Stimulated activated CD8-positive, alpha-beta memory T cell treated with anti-CD3 and anti-CD28 coated beads, Interleukin-4, amount 100 ng/mL, for 1 hour (primary cell): Measurements from ENCODE around the gene AVPI1.
"Not testable (repeated sequence)": the region's sequence is repeated elsewhere in the genome, so short reads cannot be mapped to it uniquely, and the experiment has no call there.

Source experiments
- DNase-seq, 2 donors: peaks; one replicate each; pipeline ENCODE4 v3.0.0-alpha.2; 2020; ENCODE audit warnings: low read depth in 2 of 2, low spot score in 1 of 2

The AVPI1 gene

GRCh38 chr10:97683556-97684367 lies 3.3 kb downstream of the AVPI1 start:
- no peak for DNase-seq

- no peak for DNase-seq
These were observed 5.0 kb downstream of the AVPI1 start for GRCh38 chr10:97682042-97682441.

GRCh38 chr10:97679594-97679993 lies 7.4 kb downstream of the AVPI1 start:
- DNase-seq: no peak

- peak in 1 of 2 donors; percentile 14 for DNase-seq
These were observed 10.1 kb downstream of the AVPI1 start for GRCh38 chr10:97676770-97677581.

GRCh38 chr10:97675222-97675621 lies 11.8 kb downstream of the AVPI1 start:
- DNase-seq: no peak

- no peak for DNase-seq
These were observed 13.1 kb downstream of the AVPI1 start for GRCh38 chr10:97673736-97674525.

GRCh38 chr10:97669571-97669970 lies 17.5 kb downstream of the AVPI1 start:
- no peak for DNase-seq

GRCh38 chr10:97667463-97667862 lies 19.6 kb downstream of the AVPI1 start:
- DNase-seq: no peak

GRCh38 chr10:97666992-97667391 lies 20.0 kb downstream of the AVPI1 start:
- DNase-seq: no peak

GRCh38 chr10:97664282-97664850 lies 22.7 kb downstream of the AVPI1 start:
- DNase-seq: no peak

- no peak for DNase-seq
These were observed 27.5 kb downstream of the AVPI1 start for GRCh38 chr10:97659589-97659988.

- no peak for DNase-seq
These were observed 30.3 kb downstream of the AVPI1 start for GRCh38 chr10:97656777-97657176.

- DNase-seq: no peak
These were observed 35.3 kb downstream of the AVPI1 start for GRCh38 chr10:97651773-97652172.

- no peak for DNase-seq
These were observed 36.3 kb downstream of the AVPI1 start for GRCh38 chr10:97650726-97651125.

- not testable (repeated sequence) for DNase-seq
These were observed 37.7 kb downstream of the AVPI1 start for GRCh38 chr10:97649405-97649750.

- peak; percentile 5 to 13 for DNase-seq
These were observed 38.3 kb downstream of the AVPI1 start for GRCh38 chr10:97648562-97649404.

GRCh38 chr10:97647556-97647955 lies 39.5 kb downstream of the AVPI1 start:
- DNase-seq: no peak

- DNase-seq: no peak
These were observed 42.1 kb downstream of the AVPI1 start for GRCh38 chr10:97644936-97645335.

GRCh38 chr10:97643441-97643985 lies 43.5 kb downstream of the AVPI1 start:
- no peak for DNase-seq
